A549 (cell line): Measurements from ENCODE around the gene ZFP36L1.
A peak's percentile ranks its signal among the peaks of the same experiment; 100 is the strongest.

Experiments used
- CTCF ChIP-seq: fragments of >200 bp; sonication (Bioruptor Twin); formaldehyde crosslinking; IDR thresholded peaks from 3 replicates; pipeline ENCODE4 v1.5.1; 2016
- JUN ChIP-seq, 2 experiments: fragments of >200 bp; sonication (Bioruptor Twin); formaldehyde crosslinking; IDR thresholded peaks; 2 replicates in 1 of 2; 3 replicates in 1 of 2; pipeline ENCODE4 v1.6.1; 2016 to 2017
- MAFK ChIP-seq: fragments of 450-650 bp; IDR thresholded peaks from 2 replicates; pipeline ENCODE4 v1.6.1; 2014; ENCODE audit not compliant: partially characterized antibody
- USF2 ChIP-seq: fragments of 450-650 bp; IDR thresholded peaks from 2 replicates; pipeline ENCODE4 v1.6.1; 2014; ENCODE audit warnings: antibody characterized with exemption

- TF ChIP-seq CTCF (no peak), JUN (IDR thresholded peaks at IDR 0.05) (peak in 1 of 2 experiments; percentile 2; a peak in 2 of 5 replicates), USF2 (no peak), MAFK (no peak)
These were observed 2.2 kb upstream of the ZFP36L1 start for GRCh38 chr14:68794851-68795596.
